MM.1S (cell line): ENCODE results near the gene MED27.

Experiments
- DNase-seq: peaks from one replicate; pipeline ENCODE4 v3.0.0-alpha.2; 2015
- H2AFZ ChIP-seq: fragments of 300-600 bp; sonication (generic); 2 replicates; pipeline ENCODE4 v1.6.0; 2016; ENCODE audit warnings: antibody characterized with exemption, low read length
- H3F3A ChIP-seq: fragments of 300-600 bp; sonication (generic); 2 replicates; pipeline ENCODE4 v1.6.1; 2016; ENCODE audit warnings: mild to moderate bottlenecking, antibody characterized with exemption, low read length, moderate library complexity, mixed read lengths; ENCODE audit not compliant: insufficient read depth
- H3K27ac ChIP-seq: fragments of 300-600 bp; sonication (generic); 2 replicates; pipeline ENCODE4 v1.5.1; 2016; ENCODE audit warnings: mild to moderate bottlenecking, low read length
- H3K27me3 ChIP-seq: fragments of 300-600 bp; sonication (generic); replicated peaks from 2 replicates; pipeline ENCODE4 v1.6.0; 2016; ENCODE audit warnings: low read length; ENCODE audit not compliant: insufficient read depth
- H3K36me3 ChIP-seq: fragments of 300-600 bp; sonication (generic); replicated peaks from 2 replicates; pipeline ENCODE4 v1.6.1; 2016; ENCODE audit warnings: mild to moderate bottlenecking, low read length, mixed read lengths; ENCODE audit not compliant: insufficient read depth
- H3K4me1 ChIP-seq: fragments of 300-600 bp; sonication (generic); 2 replicates; pipeline ENCODE4 v1.6.1; 2016; ENCODE audit warnings: low read length, mixed read lengths
- H3K4me2 ChIP-seq: fragments of 300-600 bp; sonication (generic); 2 replicates; pipeline ENCODE4 v1.6.0; 2016; ENCODE audit warnings: low read depth, low read length
- H3K4me3 ChIP-seq: fragments of 300-600 bp; sonication (generic); 2 replicates; pipeline ENCODE4 v1.5.1; 2016; ENCODE audit warnings: low read length, mixed read lengths
- H3K79me2 ChIP-seq: fragments of 300-600 bp; sonication (generic); 2 replicates; pipeline ENCODE4 v1.6.1; 2016; ENCODE audit warnings: mixed run types, low read length, mixed read lengths
- H3K9ac ChIP-seq: fragments of 300-600 bp; sonication (generic); 2 replicates; pipeline ENCODE4 v1.6.1; 2016; ENCODE audit warnings: low read length, mixed read lengths
- H3K9me2 ChIP-seq: fragments of 300-600 bp; sonication (generic); replicated peaks from 2 replicates; pipeline ENCODE4 v1.6.1; 2016; ENCODE audit warnings: mild to moderate bottlenecking, low read length, mixed read lengths; ENCODE audit not compliant: insufficient read depth
- H3K9me3 ChIP-seq: fragments of 300-600 bp; sonication (generic); replicated peaks from 2 replicates; pipeline ENCODE4 v1.6.1; 2016; ENCODE audit warnings: mild to moderate bottlenecking, low read length, mixed read lengths; ENCODE audit not compliant: insufficient read depth
- H4K20me1 ChIP-seq: fragments of 300-600 bp; sonication (generic); 2 replicates; pipeline ENCODE4 v1.6.1; 2016; ENCODE audit warnings: mild to moderate bottlenecking, low read length, moderate library complexity, mixed read lengths; ENCODE audit not compliant: insufficient read depth
- EZH2 ChIP-seq: fragments of 300-600 bp; sonication (generic); optimal IDR thresholded peaks from 2 replicates; pipeline ENCODE3; 2017; ENCODE audit warnings: low read depth, mild to moderate bottlenecking, antibody characterized with exemption, low read length, mixed read lengths
- EZH2phosphoT487 ChIP-seq: fragments of 300-600 bp; sonication (generic); IDR thresholded peaks from 2 replicates; pipeline ENCODE4 v1.6.1; 2018; ENCODE audit warnings: antibody characterized with exemption, low read length
- TF ChIP-seq, protein P1 (sequence below): fragments of 300-600 bp; sonication (generic); IDR thresholded peaks from 2 replicates; pipeline ENCODE4 v1.5.1; 2016; ENCODE audit warnings: antibody characterized with exemption, low read length, mixed read lengths

MED27 gene

DNA sequence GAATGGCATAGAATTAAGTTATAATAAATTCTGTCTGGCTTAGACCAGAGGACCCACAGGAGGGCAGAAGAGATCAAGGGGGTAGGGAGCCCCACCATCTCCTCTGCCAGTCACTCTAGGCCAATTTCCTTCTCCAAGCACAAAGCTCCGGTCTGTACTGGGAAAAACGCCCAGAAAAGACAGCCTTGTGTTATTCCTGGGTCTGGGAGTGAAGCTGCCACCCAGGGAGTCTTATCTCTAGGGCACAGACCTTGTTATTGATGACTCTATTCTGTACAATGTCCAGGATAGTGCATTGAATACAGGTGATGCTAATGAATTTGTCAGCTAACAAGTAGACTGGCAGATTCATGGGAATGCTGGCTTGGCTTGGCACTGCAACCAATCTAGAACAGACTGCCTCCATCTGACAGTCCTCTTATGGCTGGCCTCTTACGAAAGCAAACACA is 60.7 kb downstream of the MED27 start:
- H3K4me3 ChIP-seq, result no peak overlapping the region
- no peaks in the 10 kb centered on the region for H4K20me1 ChIP-seq
- no peak overlapping the region for H3K9ac ChIP-seq
- H3K79me2 ChIP-seq, result peaks cover 6% of the 10 kb centered on the region
- H2AFZ ChIP-seq, result no peak overlapping the region
- H3K27me3 ChIP-seq, result no peaks in the 10 kb centered on the region
- H3K27ac ChIP-seq, result no peak overlapping the region
- H3K9me3 ChIP-seq, result no peaks in the 10 kb centered on the region
- no peaks in the 10 kb centered on the region for H3F3A ChIP-seq
- no peaks in the 10 kb centered on the region for H3K36me3 ChIP-seq
- H3K9me2 ChIP-seq, result no peaks in the 10 kb centered on the region
- no peaks in the 10 kb centered on the region for H3K4me1 ChIP-seq
- TF ChIP-seq EZH2phosphoT487 (no peak), EZH2 (no peak)
- TF ChIP-seq, protein P1, sequence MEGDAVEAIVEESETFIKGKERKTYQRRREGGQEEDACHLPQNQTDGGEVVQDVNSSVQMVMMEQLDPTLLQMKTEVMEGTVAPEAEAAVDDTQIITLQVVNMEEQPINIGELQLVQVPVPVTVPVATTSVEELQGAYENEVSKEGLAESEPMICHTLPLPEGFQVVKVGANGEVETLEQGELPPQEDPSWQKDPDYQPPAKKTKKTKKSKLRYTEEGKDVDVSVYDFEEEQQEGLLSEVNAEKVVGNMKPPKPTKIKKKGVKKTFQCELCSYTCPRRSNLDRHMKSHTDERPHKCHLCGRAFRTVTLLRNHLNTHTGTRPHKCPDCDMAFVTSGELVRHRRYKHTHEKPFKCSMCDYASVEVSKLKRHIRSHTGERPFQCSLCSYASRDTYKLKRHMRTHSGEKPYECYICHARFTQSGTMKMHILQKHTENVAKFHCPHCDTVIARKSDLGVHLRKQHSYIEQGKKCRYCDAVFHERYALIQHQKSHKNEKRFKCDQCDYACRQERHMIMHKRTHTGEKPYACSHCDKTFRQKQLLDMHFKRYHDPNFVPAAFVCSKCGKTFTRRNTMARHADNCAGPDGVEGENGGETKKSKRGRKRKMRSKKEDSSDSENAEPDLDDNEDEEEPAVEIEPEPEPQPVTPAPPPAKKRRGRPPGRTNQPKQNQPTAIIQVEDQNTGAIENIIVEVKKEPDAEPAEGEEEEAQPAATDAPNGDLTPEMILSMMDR, result no peak
- no peak for DNase-seq
- no peak overlapping the region for H3K4me2 ChIP-seq

DNA sequence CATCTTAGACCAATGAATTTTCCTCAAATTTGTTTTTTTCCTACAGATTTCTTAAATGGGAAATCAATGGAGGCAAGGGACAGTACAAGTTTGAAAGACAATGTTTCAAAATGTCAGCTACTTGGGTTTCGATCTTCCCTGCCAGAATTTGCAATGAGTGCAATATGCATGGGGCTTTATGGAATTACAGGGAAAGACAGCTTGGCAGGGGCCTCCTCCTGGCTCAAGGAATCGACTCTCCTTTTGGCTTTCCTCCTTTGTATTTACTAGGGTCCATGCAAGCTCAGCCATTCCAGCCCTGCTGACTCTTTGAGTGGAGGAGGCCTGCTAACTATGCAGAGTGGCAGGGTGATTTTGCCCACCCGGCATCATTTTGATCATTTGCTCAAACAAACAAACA is 63.2 kb downstream of the MED27 start:
- no peaks in the 10 kb centered on the region for H4K20me1 ChIP-seq
- H3K4me2 ChIP-seq, result no peak overlapping the region
- no peaks in the 10 kb centered on the region for H3F3A ChIP-seq
- TF ChIP-seq EZH2, result no peak
- TF ChIP-seq EZH2phosphoT487, result no peak
- TF ChIP-seq, protein P1, result no peak
- no peak overlapping the region for H3K4me3 ChIP-seq
- H3K9me3 ChIP-seq, result no peaks in the 10 kb centered on the region
- no peak overlapping the region for H3K27ac ChIP-seq
- H3K9me2 ChIP-seq, result no peaks in the 10 kb centered on the region
- H3K4me1 ChIP-seq, result no peaks in the 10 kb centered on the region
- no peak overlapping the region for H2AFZ ChIP-seq
- H3K9ac ChIP-seq, result no peak overlapping the region
- H3K79me2 ChIP-seq, result no peaks in the 10 kb centered on the region
- H3K27me3 ChIP-seq, result no peaks in the 10 kb centered on the region
- H3K36me3 ChIP-seq, result no peaks in the 10 kb centered on the region
- no peak for DNase-seq

DNA sequence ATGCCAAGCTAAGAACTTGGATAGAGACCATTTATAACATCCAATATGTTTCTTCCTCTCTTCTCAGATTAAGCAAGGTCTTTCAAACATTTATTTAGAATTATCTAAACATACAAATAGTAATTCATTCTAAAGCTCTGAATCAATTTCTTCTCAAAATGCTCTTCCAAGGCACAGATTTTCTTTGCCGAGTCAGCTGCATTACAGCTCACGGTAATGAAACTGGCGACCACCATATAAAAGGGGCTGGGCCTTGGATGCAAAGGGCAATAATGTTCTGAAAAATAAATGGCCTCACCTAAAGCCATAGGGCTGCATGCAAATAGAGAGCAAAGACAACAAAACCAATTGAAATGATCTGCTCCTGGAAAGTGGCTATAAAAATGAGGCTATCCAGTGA is 63.8 kb downstream of the MED27 start:
- H4K20me1 ChIP-seq, result no peaks in the 10 kb centered on the region
- H3K9me2 ChIP-seq, result no peaks in the 10 kb centered on the region
- H3K4me2 ChIP-seq, result no peak overlapping the region
- H3F3A ChIP-seq, result no peaks in the 10 kb centered on the region
- no peaks in the 10 kb centered on the region for H3K79me2 ChIP-seq
- no peak overlapping the region for H3K27ac ChIP-seq
- no peaks in the 10 kb centered on the region for H3K27me3 ChIP-seq
- no peaks in the 10 kb centered on the region for H3K9me3 ChIP-seq
- TF ChIP-seq, protein P1, result no peak
- TF ChIP-seq EZH2phosphoT487 (no peak), EZH2 (no peak)
- H2AFZ ChIP-seq, result no peak overlapping the region
- no peaks in the 10 kb centered on the region for H3K36me3 ChIP-seq
- H3K4me1 ChIP-seq, result no peaks in the 10 kb centered on the region
- DNase-seq, result no peak
- no peak overlapping the region for H3K9ac ChIP-seq
- H3K4me3 ChIP-seq, result no peak overlapping the region
